Gastroesophageal sphincter (tissue), 4 donors: ENCODE results near the gene ZNF569. TPM values are rescaled to one million over a fixed set of nuclear protein-coding genes. Genes with fewer than 3 reads are reported as not detected.
"Not testable (repeated sequence)": the region's sequence is repeated elsewhere in the genome, so short reads cannot be mapped to it uniquely, and the experiment has no call there.

Source experiments
- ATAC-seq: fragments of 150-250 bp; one replicate; pipeline ENCODE4 v1.9.1; 2016; ENCODE audit warnings: mild to moderate bottlenecking, moderate library complexity
- H3K27ac ChIP-seq, 4 donors: fragments of 200-600 bp; sonication (generic) in 3 of 4; 1 replicate in 3 of 4; 2 replicates in 1 of 4; pipeline ENCODE4 v1.5.1; 2016 to 2019
- H3K27me3 ChIP-seq: fragments of 200-600 bp; sonication (generic); one replicate; pipeline ENCODE4 v1.5.1; 2019
- H3K36me3 ChIP-seq, 2 donors: fragments of 200-600 bp; sonication (generic); one replicate each; pipeline ENCODE4 v1.5.1; 2019; ENCODE audit warnings: control low read depth in 1 of 2
- H3K4me1 ChIP-seq, 3 donors: fragments of 200-600 bp; sonication (generic); 1 replicate in 2 of 3; 2 replicates in 1 of 3; pipeline ENCODE4 v1.5.1; 2016 to 2019; ENCODE audit warnings: control low read depth in 2 of 3
- H3K4me3 ChIP-seq, 2 donors: fragments of 200-600 bp; sonication (generic); one replicate each; pipeline ENCODE4 v1.5.1; 2019; ENCODE audit warnings: mild to moderate bottlenecking in 1 of 2, moderate library complexity in 1 of 2
- H3K9me3 ChIP-seq, 3 donors: fragments of 200-600 bp; sonication (generic); one replicate each; pipeline ENCODE4 v1.5.1; 2017 to 2019; ENCODE audit warnings: control low read depth in 2 of 3
- EP300 ChIP-seq: sonication (generic); formaldehyde crosslinking; IDR thresholded peaks from one replicate; pipeline ENCODE4 v1.6.1; 2017; ENCODE audit warnings: antibody characterized with exemption, mild to moderate bottlenecking
- POLR2A ChIP-seq, 2 donors: fragments of 450-650 bp; IDR thresholded peaks; one replicate each; pipeline ENCODE4 v1.6.1; 2017; ENCODE audit warnings: antibody characterized with exemption in 2 of 2, mild to moderate bottlenecking in 2 of 2, moderate library complexity in 1 of 2
- POLR2AphosphoS5 ChIP-seq: sonication (generic); formaldehyde crosslinking; IDR thresholded peaks from one replicate; pipeline ENCODE4 v1.6.1; 2017; ENCODE audit warnings: antibody characterized with exemption
- WGBS, 2 donors: methylation state at CpG; one replicate each; pipeline ENCODE4 v1.1.5; 2018; ENCODE audit warnings: low coverage in 1 of 2; 5-methylcytosine and 5-hydroxymethylcytosine counted together
- total RNA-seq, 4 donors: library from RNA; depleted of rRNA; stranded (reverse); fragments of >200 nt; gene quantifications; one replicate each; pipeline ENCODE4 v1.1.0, GENCODE V29; 2016
- TF ChIP-seq, protein P1 (sequence below), 4 experiments: fragments of 200-600 bp in 2 of 4; fragments of 450-650 bp in 2 of 4; sonication (generic) in 1 of 4; IDR thresholded peaks; one replicate each; pipeline ENCODE4 v1.5.1; 2017 to 2019; ENCODE audit warnings: antibody characterized with exemption in 4 of 4, mild to moderate bottlenecking in 2 of 4, moderate library complexity in 2 of 4

The ZNF569 gene
- total RNA-seq, 4 donors from 2014 or later = 5.5 to 15.4 (median 6.9) TPM

DNA sequence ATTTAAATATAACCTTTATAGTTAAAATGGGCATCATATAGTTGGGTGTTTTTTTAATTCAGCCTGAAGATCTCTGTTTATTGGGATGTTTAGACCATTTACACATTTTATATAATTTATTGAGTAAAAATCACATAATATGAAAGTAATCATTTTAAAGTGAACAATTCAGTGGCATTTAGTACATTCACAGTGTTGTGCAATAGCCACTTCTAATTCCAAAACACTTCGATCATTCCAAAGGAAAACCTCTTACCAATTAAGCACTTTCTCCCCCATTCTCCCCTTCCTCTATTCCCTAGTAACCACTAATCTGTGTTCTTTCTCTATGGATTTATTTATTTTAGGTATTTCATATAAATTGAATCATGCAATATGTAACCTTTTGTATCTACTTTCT, 66.2 kb downstream of the ZNF569 start:
- H3K27ac ChIP-seq = no peak overlapping the region
- H3K4me1 ChIP-seq = no peaks in the 10 kb centered on the region
- H3K36me3 ChIP-seq = no peaks in the 10 kb centered on the region
- no peak overlapping the region for H3K4me3 ChIP-seq
- no peak for ATAC-seq
- 91 to 100% methylated on average over 1 of the region's 1 CpG for WGBS, 2 donors
- TF ChIP-seq EP300 (no peak), POLR2A (IDR thresholded peaks at IDR 0.05) (no peak), POLR2AphosphoS5 (no peak)
- TF ChIP-seq, protein P1, sequence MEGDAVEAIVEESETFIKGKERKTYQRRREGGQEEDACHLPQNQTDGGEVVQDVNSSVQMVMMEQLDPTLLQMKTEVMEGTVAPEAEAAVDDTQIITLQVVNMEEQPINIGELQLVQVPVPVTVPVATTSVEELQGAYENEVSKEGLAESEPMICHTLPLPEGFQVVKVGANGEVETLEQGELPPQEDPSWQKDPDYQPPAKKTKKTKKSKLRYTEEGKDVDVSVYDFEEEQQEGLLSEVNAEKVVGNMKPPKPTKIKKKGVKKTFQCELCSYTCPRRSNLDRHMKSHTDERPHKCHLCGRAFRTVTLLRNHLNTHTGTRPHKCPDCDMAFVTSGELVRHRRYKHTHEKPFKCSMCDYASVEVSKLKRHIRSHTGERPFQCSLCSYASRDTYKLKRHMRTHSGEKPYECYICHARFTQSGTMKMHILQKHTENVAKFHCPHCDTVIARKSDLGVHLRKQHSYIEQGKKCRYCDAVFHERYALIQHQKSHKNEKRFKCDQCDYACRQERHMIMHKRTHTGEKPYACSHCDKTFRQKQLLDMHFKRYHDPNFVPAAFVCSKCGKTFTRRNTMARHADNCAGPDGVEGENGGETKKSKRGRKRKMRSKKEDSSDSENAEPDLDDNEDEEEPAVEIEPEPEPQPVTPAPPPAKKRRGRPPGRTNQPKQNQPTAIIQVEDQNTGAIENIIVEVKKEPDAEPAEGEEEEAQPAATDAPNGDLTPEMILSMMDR (IDR thresholded peaks at IDR 0.05) = no peak
- no peaks in the 10 kb centered on the region for H3K27me3 ChIP-seq
- peaks cover 0 to 98% (median 4%) of the 10 kb centered on the region in 3 donors for H3K9me3 ChIP-seq

DNA sequence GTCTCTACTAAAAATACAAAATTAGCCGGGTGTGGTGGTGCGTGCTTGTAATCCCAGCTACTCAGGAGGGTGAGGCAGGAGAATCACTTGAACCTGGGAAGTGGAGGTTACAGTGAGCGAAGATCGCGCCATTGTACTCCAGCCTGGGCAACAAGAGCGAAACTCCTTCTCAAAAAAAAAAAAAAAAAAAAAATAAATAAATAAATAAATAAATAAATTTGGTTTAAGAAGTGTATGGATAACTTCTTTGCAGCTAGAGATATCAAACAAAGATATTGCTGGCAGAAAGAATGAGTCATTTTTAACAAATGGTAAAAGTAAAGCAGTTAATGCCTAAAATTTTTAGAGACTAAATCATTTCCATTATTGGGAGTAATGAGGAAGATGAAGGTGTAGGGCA, 75.8 kb downstream of the ZNF569 start:
- H3K27me3 ChIP-seq, H3K4me1 ChIP-seq, H3K27ac ChIP-seq, H3K4me3 ChIP-seq, ATAC-seq: not testable (repeated sequence)
- Histone ChIP-seq H3K9me3 (peaks cover 16 to 98% (median 18%) of the 10 kb centered on the region in 3 donors), H3K36me3 (peaks cover 27 to 43% of the 10 kb centered on the region in 2 donors)
- WGBS, 2 donors = 82 to 95% methylated on average over 2 to 6 of the region's 6 CpGs

DNA sequence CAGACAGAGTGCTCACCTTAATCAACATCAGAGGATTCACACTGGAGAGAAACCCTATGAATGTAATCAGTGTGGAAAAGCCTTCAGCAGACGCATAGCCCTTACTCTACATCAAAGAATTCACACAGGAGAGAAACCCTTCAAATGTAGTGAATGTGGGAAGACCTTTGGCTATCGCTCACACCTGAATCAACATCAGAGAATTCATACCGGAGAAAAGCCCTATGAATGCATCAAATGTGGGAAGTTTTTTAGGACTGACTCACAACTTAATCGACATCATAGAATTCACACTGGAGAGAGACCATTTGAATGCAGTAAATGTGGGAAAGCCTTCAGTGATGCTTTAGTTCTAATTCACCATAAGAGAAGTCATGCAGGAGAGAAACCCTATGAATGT, 78.0 kb downstream of the ZNF569 start:
- no peak for ATAC-seq
- no peaks in the 10 kb centered on the region for H3K4me1 ChIP-seq
- peaks cover 39 to 65% of the 10 kb centered on the region in 2 donors for H3K36me3 ChIP-seq
- WGBS, 2 donors = 96 to 100% methylated on average over 3 to 4 of the region's 4 CpGs
- H3K4me3 ChIP-seq = no peak overlapping the region
- H3K27ac ChIP-seq = no peak overlapping the region
- no peak for TF ChIP-seq EP300
- no peak for TF ChIP-seq POLR2AphosphoS5
- TF ChIP-seq POLR2A (IDR thresholded peaks at IDR 0.05) = no peak
- TF ChIP-seq, protein P1 (IDR thresholded peaks at IDR 0.05) = no peak
- peaks cover 16 to 99% (median 18%) of the 10 kb centered on the region in 3 donors for H3K9me3 ChIP-seq
- H3K27me3 ChIP-seq = no peaks in the 10 kb centered on the region

DNA sequence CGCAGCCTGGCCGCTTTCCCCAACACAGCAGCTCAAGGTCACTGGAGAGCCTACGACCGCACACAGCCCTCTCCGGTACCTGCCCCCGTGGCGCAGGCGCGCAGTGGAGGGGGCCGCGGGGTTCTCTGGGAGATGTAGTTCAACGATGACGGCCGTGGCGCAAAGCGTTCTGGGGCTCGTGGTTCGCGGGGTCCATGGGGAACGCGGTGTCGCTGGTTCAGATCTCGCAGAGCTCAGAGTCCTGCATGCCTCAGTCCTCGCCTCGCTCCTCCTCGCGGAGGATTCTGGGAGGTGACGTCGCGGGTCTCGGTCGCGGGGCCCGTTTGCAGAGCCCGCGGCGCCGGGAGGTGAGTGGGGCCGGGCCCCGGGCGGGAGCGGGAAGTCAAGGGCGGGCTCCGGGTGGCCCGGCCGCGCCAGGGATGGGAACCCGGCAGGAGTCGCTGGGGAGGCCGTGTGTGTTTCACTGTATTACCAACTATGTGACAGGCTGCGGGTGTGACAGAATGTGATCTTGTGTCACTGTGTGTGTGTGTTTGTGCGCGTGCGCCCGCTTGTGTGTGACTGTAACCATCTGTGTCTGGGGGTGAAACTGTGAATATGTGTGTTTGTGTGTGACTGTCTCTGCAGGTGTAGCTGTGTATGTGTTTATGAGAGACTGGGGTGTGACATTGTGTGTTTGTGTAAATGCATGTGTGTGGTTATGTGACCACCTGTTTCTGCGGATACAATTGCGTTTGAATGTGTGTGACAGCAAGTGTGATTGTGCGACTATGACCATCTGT, 96.2 kb downstream of the ZNF569 start, which contains the start of gene ZNF527:
TSS of gene ZNF527 (plus strand) at position 220 of the 782 bp plus-strand sequence. CDS start 3,100 bp downstream, outside the sequence.
- H3K27ac ChIP-seq = peak within 1 kb of the TSS; percentile 80 to 92 (median 91)
- peak within 1 kb of the TSS; percentile 77 to 93 for H3K4me3 ChIP-seq
- TF ChIP-seq, protein P1 (IDR thresholded peaks at IDR 0.05) = peak in 2 of 4 experiments; percentile 10 to 28
- peak; percentile 64 to 77 for TF ChIP-seq POLR2A (IDR thresholded peaks at IDR 0.05)
- TF ChIP-seq EP300 = no peak
- TF ChIP-seq POLR2AphosphoS5 = peak; percentile 89
- peaks cover 0 to 16% (median 11%) of the 10 kb centered on the region in 3 donors for H3K4me1 ChIP-seq
- peaks cover 4 to 29% of the 10 kb centered on the region in 2 donors for H3K36me3 ChIP-seq
- ATAC-seq = peak; percentile 100
- 2 to 3% methylated on average over 3 to 18 of the region's 58 CpGs for WGBS, 2 donors
- H3K27me3 ChIP-seq = no peaks in the 10 kb centered on the region
- peaks cover 0 to 26% (median 0%) of the 10 kb centered on the region in 3 donors for H3K9me3 ChIP-seq

DNA sequence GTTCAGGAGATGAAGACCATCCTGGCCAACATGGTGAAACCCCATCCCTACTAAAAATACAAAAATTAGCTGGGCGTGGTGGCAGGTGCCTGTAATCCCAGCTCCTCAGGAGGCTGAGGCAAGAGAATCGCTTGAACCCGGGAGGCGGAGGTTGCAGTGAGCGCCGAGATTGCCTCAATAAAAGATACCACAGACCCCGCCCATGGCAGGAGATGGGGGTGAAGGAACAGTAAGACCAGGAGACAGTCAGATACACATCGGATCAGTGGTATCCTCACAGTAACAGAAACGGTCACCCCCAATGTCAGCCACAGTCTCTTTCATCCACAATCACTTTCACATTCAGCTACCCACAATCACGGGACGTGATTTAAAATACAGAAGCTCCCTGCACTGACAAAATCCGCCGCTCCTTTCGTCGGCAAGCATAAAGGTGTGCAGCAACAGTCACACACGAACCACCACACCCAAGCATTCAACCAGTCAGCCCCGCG, 96.8 kb downstream of the ZNF569 start:
- ATAC-seq = peak; percentile 26
- H3K36me3 ChIP-seq = peaks cover 0 to 22% of the 10 kb centered on the region in 2 donors

More for the DNA sequence above, 96.8 kb downstream of the ZNF569 start:
- WGBS, 2 donors = 13 to 40% methylated on average over 1 to 3 of the region's 18 CpGs
- Histone ChIP-seq H3K4me3 (peak overlapping the region; percentile 77 to 93), H3K27ac (peak overlapping the region; percentile 67 to 92 (median 91)), H3K4me1 (peaks cover 0 to 16% (median 11%) of the 10 kb centered on the region in 3 donors), H3K9me3 (peaks cover 0 to 24% (median 0%) of the 10 kb centered on the region in 3 donors)
- not testable (repeated sequence) for H3K27me3 ChIP-seq
